Tibial artery (tissue), 4 donors: ENCODE data around the gene KCNJ5.

Experiments used
- DNase-seq, 2 donors: peaks; one replicate each; pipeline ENCODE4 v3.0.0-alpha.2; 2019
- H3K27ac ChIP-seq, 2 donors: fragments of 200-600 bp; sonication (generic) in 1 of 2; 1 replicate in 1 of 2; 2 replicates in 1 of 2; pipeline ENCODE4 v1.5.1; 2018 to 2019; ENCODE audit warnings: mild to moderate bottlenecking in 1 of 2
- H3K27me3 ChIP-seq, 2 donors: fragments of 200-600 bp; sonication (generic) in 1 of 2; one replicate each; pipeline versions ENCODE4 v1.5.1 to v1.6.0; 2016 to 2019
- H3K36me3 ChIP-seq, 3 donors: fragments of 200-600 bp; sonication (generic) in 2 of 3; one replicate each; pipeline ENCODE4 v1.5.1; 2016 to 2019; ENCODE audit warnings: mild to moderate bottlenecking in 2 of 3
- H3K4me1 ChIP-seq, 4 donors: fragments of 200-600 bp; sonication (generic) in 2 of 4; 1 replicate in 3 of 4; 2 replicates in 1 of 4; pipeline ENCODE4 v1.5.1; 2016 to 2019
- H3K4me3 ChIP-seq, 2 donors: fragments of 200-600 bp; sonication (generic) in 1 of 2; 1 replicate in 1 of 2; 2 replicates in 1 of 2; pipeline ENCODE4 v1.5.1; 2018 to 2019; ENCODE audit warnings: mild to moderate bottlenecking in 2 of 2
- H3K9me3 ChIP-seq, 3 donors: fragments of 200-600 bp; sonication (generic) in 1 of 3; one replicate each; pipeline ENCODE4 v1.5.1; 2016 to 2019
- CTCF ChIP-seq, 2 experiments: fragments of 200-600 bp in 1 of 2; fragments of 450-650 bp in 1 of 2; IDR thresholded peaks; one replicate each; pipeline ENCODE4 v1.5.1; 2017 to 2019; ENCODE audit warnings: antibody characterized with exemption in 2 of 2, mild to moderate bottlenecking in 1 of 2, moderate library complexity in 1 of 2
- intact Hi-C: fragments of 100-400 bp; cut with DNase I; formaldehyde crosslinking; loops from one replicate; pipeline ENCODE4 v1.15.0; 2023; ENCODE audit warnings: low total_unique reads

The KCNJ5 gene

GRCh38 chr11:128865490-128865889, 25.7 kb upstream of the KCNJ5 start:
- DNase-seq = no peak
- intact Hi-C loops = no loop called here
- no peak overlapping the region for H3K4me3 ChIP-seq
- H3K27ac ChIP-seq = no peak overlapping the region
- peaks cover 0 to 6% of the 10 kb centered on the region in 2 donors for H3K27me3 ChIP-seq
- H3K4me1 ChIP-seq = no peaks in the 10 kb centered on the region
- H3K9me3 ChIP-seq = no peaks in the 10 kb centered on the region
- no peaks in the 10 kb centered on the region for H3K36me3 ChIP-seq
- TF ChIP-seq CTCF (IDR thresholded peaks at IDR 0.05) = no peak

GRCh38 chr11:128867277-128867676, 23.9 kb upstream of the KCNJ5 start, which contains the start of gene KCNJ1:
Gene KCNJ1 (minus strand): TSS chr11:128867296. CDS start chr11:128840243, 27,053 bp downstream.
- Histone ChIP-seq H3K27ac (no peak within 1 kb of the TSS), H3K9me3 (no peaks in the 10 kb centered on the region), H3K4me3 (no peak within 1 kb of the TSS), H3K36me3 (no peaks in the 10 kb centered on the region), H3K27me3 (peaks cover 0 to 5% of the 10 kb centered on the region in 2 donors), H3K4me1 (no peaks in the 10 kb centered on the region)
- intact Hi-C loops = no loop called here
- TF ChIP-seq CTCF (IDR thresholded peaks at IDR 0.05) = no peak
- no peak for DNase-seq

GRCh38 chr11:128868841-128869671, 22.1 kb upstream of the KCNJ5 start:
- Histone ChIP-seq H3K9me3 (no peaks in the 10 kb centered on the region), H3K27ac (no peak overlapping the region), H3K4me1 (no peaks in the 10 kb centered on the region), H3K27me3 (no peaks in the 10 kb centered on the region), H3K4me3 (no peak overlapping the region), H3K36me3 (no peaks in the 10 kb centered on the region)
- no peak for TF ChIP-seq CTCF (IDR thresholded peaks at IDR 0.05)
- intact Hi-C loops = no loop called here
- DNase-seq = no peak

GRCh38 chr11:128871168-128871610, 20.0 kb upstream of the KCNJ5 start:
- intact Hi-C loops = no loop called here
- Histone ChIP-seq H3K9me3 (no peaks in the 10 kb centered on the region), H3K36me3 (no peaks in the 10 kb centered on the region), H3K27ac (no peak overlapping the region), H3K4me3 (no peak overlapping the region), H3K27me3 (no peaks in the 10 kb centered on the region), H3K4me1 (no peaks in the 10 kb centered on the region)
- TF ChIP-seq CTCF (IDR thresholded peaks at IDR 0.05) = no peak
- DNase-seq = no peak

- intact Hi-C loops = no loop called here
- Histone ChIP-seq H3K4me3 (no peak overlapping the region), H3K36me3 (no peaks in the 10 kb centered on the region), H3K4me1 (no peaks in the 10 kb centered on the region), H3K9me3 (no peaks in the 10 kb centered on the region), H3K27ac (no peak overlapping the region), H3K27me3 (peaks cover 0 to 2% of the 10 kb centered on the region in 2 donors)
- TF ChIP-seq CTCF (IDR thresholded peaks at IDR 0.05) = no peak
- DNase-seq = no peak
Observed at GRCh38 chr11:128872094-128872493, 19.1 kb upstream of the KCNJ5 start.
